ENCODE measurements around the gene GRAMD1A. TPM values are rescaled to one million over a fixed set of nuclear protein-coding genes. Genes with fewer than 3 reads are reported as not detected.

GRAMD1A gene
- polyA plus RNA-seq, 1 of the 3 experiments (the other 2 are of a cell fraction), result 81.9 TPM

GRCh38 chr19:35053667-35054293 lies 53.7 kb downstream of the GRAMD1A start:
- H3K27ac ChIP-seq (ENCODE audit: low read depth in 2 of 2, low read length in 1 of 2), result no peak overlapping the region
- H3K4me1 ChIP-seq (ENCODE audit: control insufficient read depth in 1 of 2, insufficient read depth in 2 of 2, low read depth in 1 of 2, low read length in 1 of 2), result peaks cover 0 to 7% of the 10 kb centered on the region in 2 experiments; a peak in 1 of 4 replicates
- H3K36me3 ChIP-seq (replicated peaks in 1 of 2; ENCODE audit: control insufficient read depth in 1 of 2, insufficient read depth in 2 of 2, low read length in 1 of 2), result no peaks in the 10 kb centered on the region
- no peaks in the 10 kb centered on the region for H3F3A ChIP-seq (replicated peaks; ENCODE audit: insufficient read depth)
- 65% methylated on average over 6 of the region's 9 CpGs for WGBS (ENCODE audit: low lambda C conversion rate)
- ChIA-PET CTCF (interaction anchor here (1.2 to 9.9 kb wide), 3 partner anchors 10 to 13 kb away, joined by 4 to 86 read pairs (median 51); partner anchors contain the start of gene HPN), POLR2A (no interaction called here)
- no peak for DNase-seq
- no peak overlapping the region for H2AFZ ChIP-seq (ENCODE audit: low read depth)
- H3K4me2 ChIP-seq, result no peak overlapping the region
- H3K9me2 ChIP-seq, result no peaks in the 10 kb centered on the region
- no peak for TF ChIP-seq ZBTB33 (IDR thresholded peaks at IDR 0.05; ENCODE audit: borderline replicate concordance, low read depth)
- TF ChIP-seq USF1 (IDR thresholded peaks at IDR 0.05; ENCODE audit: borderline replicate concordance, low read depth), result no peak
- no peak for TF ChIP-seq MEF2A (IDR thresholded peaks at IDR 0.05; ENCODE audit: borderline replicate concordance, low read depth)
- TF ChIP-seq TEAD4 (IDR thresholded peaks at IDR 0.05; ENCODE audit: borderline replicate concordance, insufficient read depth), result no peak
- no peak for TF ChIP-seq CHD2 (IDR thresholded peaks at IDR 0.05; ENCODE audit: low read length, partially characterized antibody)
- no peak for TF ChIP-seq PBX3 (IDR thresholded peaks at IDR 0.05)
- no peak for TF ChIP-seq MXI1 (IDR thresholded peaks at IDR 0.05; ENCODE audit: low read depth, low read length)
- no peak for TF ChIP-seq ELF1 (IDR thresholded peaks at IDR 0.05)
- no peak for TF ChIP-seq IRF3 (IDR thresholded peaks at IDR 0.05; ENCODE audit: low read depth, low read length)
- no peak for TF ChIP-seq GABPA (IDR thresholded peaks at IDR 0.05; ENCODE audit: low read depth)
- no peak for TF ChIP-seq CTCF (IDR thresholded peaks at IDR 0.05)
- no peak for TF ChIP-seq POLR2AphosphoS5 (IDR thresholded peaks at IDR 0.05; ENCODE audit: low read depth, low read length)
- no peak for TF ChIP-seq JUND (IDR thresholded peaks at IDR 0.05)
- no peak for TF ChIP-seq NFIC (IDR thresholded peaks at IDR 0.05; ENCODE audit: borderline replicate concordance)
- no peak for TF ChIP-seq EP300 (IDR thresholded peaks at IDR 0.05; ENCODE audit: borderline replicate concordance in 1 of 2, low read depth in 1 of 2, low read length in 1 of 2)
- H3K79me2 ChIP-seq (ENCODE audit: insufficient read depth), result no peaks in the 10 kb centered on the region
- H3K9me3 ChIP-seq, result no peaks in the 10 kb centered on the region
- H3K4me3 ChIP-seq (ENCODE audit: low read depth in 2 of 2, low read length in 1 of 2), result no peak overlapping the region
- no peak overlapping the region for H3K9ac ChIP-seq
- H3K27me3 ChIP-seq (ENCODE audit: insufficient read depth), result peaks cover 19% of the 10 kb centered on the region
- H4K20me1 ChIP-seq (ENCODE audit: insufficient read depth), result no peaks in the 10 kb centered on the region

Measured in SK-N-SH (cell line).